IMR-90 (cell line): ENCODE measurements around the gene KCNMA1.

Experiments used
- CEBPB ChIP-seq: IDR thresholded peaks from 2 replicates; pipeline ENCODE4 v1.6.1; 2012; ENCODE audit warnings: low read depth, low read length, improper control_type of control experiment
- TF ChIP-seq, protein P1 (sequence below): conservative IDR thresholded peaks from 2 replicates; pipeline ENCODE4 v1.5.1; 2012; ENCODE audit warnings: mild to moderate bottlenecking, low read depth, low read length, improper control_type of control experiment

DNA sequence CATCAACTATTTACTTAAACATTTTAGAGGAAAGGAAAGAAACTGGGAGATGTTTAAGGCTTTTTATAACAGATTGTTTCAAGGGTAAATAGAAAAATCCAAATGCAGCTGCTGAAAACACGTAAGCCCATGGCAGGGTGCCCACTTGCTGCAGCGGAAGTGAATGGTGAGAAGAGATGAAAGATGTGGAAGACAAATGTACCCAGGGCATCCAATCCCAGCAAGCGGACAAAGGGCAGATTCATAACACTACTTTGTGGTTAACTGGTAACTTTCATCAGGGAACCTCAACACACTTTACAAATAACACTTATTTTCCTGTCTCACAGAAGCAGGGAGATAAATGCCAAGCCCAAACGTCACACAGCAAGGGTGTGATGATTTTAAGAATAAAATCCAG is 358.4 kb downstream of the KCNMA1 start:
- no peak for TF ChIP-seq CEBPB
- TF ChIP-seq, protein P1, sequence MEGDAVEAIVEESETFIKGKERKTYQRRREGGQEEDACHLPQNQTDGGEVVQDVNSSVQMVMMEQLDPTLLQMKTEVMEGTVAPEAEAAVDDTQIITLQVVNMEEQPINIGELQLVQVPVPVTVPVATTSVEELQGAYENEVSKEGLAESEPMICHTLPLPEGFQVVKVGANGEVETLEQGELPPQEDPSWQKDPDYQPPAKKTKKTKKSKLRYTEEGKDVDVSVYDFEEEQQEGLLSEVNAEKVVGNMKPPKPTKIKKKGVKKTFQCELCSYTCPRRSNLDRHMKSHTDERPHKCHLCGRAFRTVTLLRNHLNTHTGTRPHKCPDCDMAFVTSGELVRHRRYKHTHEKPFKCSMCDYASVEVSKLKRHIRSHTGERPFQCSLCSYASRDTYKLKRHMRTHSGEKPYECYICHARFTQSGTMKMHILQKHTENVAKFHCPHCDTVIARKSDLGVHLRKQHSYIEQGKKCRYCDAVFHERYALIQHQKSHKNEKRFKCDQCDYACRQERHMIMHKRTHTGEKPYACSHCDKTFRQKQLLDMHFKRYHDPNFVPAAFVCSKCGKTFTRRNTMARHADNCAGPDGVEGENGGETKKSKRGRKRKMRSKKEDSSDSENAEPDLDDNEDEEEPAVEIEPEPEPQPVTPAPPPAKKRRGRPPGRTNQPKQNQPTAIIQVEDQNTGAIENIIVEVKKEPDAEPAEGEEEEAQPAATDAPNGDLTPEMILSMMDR, result no peak
